ENCODE results near the gene TSC2. TPM values are rescaled to one million over a fixed set of nuclear protein-coding genes. Genes with fewer than 3 reads are reported as not detected.
"Not testable (repeated sequence)": the region's sequence is repeated elsewhere in the genome, so short reads cannot be mapped to it uniquely, and the experiment has no call there.

Gene TSC2
- polyA plus RNA-seq, 4 donors, result 104 to 188 (median 148) TPM

DNA sequence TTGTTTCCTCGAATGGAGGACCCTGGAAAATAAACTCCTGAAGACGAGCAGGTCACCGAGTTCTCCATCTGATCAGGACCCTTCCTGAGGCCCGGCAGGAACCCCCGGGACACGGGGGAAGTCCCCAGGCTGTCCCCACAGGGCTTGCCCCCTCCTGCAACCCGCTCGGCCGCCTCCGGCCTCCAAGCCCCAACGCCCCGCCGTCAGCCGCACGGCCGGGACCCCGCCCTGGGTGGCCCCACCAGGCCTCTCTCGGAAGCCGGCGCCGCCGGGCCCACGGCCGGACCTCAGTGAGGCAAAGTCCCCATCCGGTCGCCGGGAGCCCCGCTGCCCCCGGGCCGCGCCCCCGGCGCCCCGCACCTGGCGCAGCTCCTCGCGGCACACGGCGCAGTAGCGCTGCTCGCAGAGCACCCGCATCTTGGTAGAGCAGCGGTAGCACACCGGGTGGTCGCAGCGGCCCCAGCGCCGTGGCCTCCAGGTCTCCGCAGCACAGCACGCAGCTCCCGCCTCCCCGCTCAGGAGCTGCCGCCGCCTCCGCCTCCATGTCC, 38.5 kb upstream of the TSC2 start:
- DNase-seq (ENCODE audit: low read depth in 4 of 4, low spot score in 2 of 4), result no peak

DNA sequence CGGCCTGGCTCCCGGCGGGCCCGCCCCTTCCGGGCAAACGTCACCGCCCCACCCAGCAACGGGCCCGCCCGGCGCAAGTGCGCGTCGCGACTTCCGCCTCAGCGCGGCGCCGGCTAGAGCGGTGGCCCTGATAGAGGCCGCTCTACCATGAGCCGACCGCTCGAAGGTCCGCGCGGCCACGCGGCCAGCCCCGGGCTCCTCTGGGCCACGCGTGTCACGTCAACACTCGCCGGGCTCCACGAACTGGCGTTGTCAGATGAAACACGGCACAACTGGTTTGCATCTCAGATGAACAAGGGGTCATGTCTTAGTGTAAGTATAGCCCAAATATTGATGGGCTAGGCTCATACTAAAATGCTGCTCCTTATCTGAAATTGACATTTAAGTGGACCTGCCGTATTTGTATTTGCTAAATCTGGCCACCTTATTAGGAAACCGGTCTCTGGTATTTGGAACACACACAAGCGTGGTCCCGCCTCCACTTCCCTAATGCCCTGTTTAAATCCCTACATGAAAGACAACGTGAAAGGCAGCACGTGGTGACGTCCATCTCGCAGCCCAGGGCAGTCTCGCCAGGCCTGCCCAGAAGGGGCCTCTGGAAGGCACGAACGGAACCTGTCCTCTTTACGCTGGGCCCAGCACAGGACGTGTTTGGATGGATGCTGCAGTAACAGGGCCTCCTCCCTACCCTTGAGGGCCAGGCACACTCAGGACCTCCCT, 37.8 kb upstream of the TSC2 start, which contains the start of gene ZNF598:
ZNF598 (minus strand) TSS at position 31 of the 720 bp plus-strand sequence.
- DNase-seq (ENCODE audit: low read depth in 4 of 4, low spot score in 2 of 4), result peak in 2 of 4 donors; percentile 68 to 82

- DNase-seq (ENCODE audit: low read depth in 4 of 4, low spot score in 2 of 4), result not testable (repeated sequence)
These were observed 36.1 kb upstream of the TSC2 start for GRCh38 chr16:2011726-2012125.

- DNase-seq (ENCODE audit: low read depth in 4 of 4, low spot score in 2 of 4), result no peak
These were observed 34.3 kb upstream of the TSC2 start for GRCh38 chr16:2013527-2013926.

DNA sequence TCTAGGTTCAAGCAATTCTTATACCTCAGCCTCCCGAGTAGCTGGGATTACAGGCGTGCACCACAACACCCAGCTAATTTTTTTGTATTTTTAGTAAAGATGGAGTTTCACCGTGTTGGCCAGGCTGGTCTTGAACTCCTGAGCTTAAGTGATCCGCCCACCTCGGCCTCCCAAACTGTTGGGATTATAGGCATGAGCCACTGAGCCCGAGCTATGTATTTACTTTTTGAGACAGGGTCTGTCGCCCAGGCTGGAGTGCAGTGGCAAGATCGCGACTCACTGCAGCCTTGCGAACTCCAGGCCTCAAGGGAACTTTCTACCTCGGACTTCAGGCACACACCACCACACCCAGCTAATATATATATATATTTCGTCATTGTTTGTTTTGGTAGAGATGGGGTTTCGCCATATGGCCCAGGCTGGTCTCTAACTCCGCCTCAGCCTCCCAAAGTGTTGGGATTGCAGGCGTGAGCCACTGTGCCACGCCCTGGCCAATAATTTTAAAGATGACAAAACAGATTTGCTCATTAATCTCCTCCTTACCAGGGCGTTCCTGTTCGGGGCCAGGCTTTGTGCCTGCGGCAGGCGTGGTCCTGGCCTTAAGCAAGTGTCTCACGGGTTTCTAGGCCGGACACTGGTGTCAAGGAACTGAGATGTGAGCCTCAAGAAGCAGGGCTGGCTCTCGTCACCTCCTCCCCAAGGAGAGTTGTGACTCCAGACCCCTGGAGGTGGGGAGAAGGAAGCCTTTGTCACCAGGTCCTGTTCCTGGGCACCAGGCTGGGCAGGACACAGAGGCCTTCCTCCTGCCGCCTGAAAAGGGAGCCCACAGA, 32.5 kb upstream of the TSC2 start:
- DNase-seq (ENCODE audit: low read depth in 4 of 4, low spot score in 2 of 4), result no peak

DNA sequence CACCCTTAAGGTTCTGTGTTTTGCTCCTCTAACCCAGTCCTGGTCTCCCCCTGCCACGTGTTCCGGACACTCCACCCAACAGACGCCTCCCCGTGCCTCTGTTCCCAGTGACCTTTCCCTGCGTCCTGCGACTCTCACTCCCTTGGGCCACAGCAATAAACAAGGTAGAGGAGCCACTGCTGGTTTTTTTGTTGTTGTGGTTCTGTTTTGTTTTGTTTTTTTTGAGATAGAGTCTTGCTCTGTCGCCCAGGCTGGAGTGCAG, 31.9 kb upstream of the TSC2 start:
- no peak for DNase-seq (ENCODE audit: low read depth in 4 of 4, low spot score in 2 of 4)

GRCh38 chr16:2016407-2016922, 31.3 kb upstream of the TSC2 start:
- no peak for DNase-seq (ENCODE audit: low read depth in 4 of 4, low spot score in 2 of 4)

DNA sequence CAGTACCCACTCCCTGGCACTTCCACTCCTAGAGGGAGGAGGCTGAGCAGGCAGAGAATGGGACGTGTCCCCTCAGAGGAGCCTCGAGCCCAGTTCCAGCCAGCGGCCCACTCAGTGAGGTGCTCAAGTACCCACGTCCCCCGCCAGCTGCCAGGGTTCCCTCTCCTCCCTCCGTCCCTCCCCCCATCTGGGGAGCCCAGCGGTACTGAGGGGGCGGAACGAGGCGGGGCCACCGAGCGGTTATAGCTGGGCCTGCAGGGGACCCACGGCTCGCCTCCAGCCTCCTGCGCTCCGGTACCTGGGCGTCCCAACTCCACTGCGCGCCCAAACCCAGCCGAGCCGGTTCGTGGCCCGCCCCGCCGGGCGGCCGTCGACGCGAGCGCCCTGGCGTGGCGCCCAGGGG, 28.3 kb upstream of the TSC2 start, which contains the start of gene NPW:
NPW (plus strand) TSS at position 268 of the 403 bp plus-strand sequence.
- DNase-seq (ENCODE audit: low read depth in 4 of 4, low spot score in 2 of 4), result no peak

GRCh38 chr16:2019921-2020831, 27.6 kb upstream of the TSC2 start:
- no peak for DNase-seq (ENCODE audit: low read depth in 4 of 4, low spot score in 2 of 4)

DNA sequence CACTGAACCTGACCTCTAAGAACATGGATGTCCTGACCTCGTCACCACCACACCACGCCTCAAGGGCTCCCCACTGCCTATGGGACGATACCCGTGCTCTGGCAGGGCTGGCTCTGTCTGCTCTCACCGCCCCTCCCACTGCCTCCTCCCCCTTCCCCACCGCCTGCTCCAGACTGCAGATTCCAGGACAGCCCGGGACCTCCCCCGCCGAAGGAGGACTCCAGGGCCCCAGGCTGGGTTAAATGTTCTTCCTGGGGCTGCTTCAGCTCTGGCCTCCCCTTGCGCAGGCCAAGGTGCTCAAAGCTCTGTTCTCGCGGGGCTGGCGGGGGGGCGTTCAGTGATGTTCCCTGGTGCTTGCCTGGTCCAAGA, 25.1 kb upstream of the TSC2 start:
- DNase-seq (ENCODE audit: low read depth in 4 of 4, low spot score in 2 of 4), result no peak

DNA sequence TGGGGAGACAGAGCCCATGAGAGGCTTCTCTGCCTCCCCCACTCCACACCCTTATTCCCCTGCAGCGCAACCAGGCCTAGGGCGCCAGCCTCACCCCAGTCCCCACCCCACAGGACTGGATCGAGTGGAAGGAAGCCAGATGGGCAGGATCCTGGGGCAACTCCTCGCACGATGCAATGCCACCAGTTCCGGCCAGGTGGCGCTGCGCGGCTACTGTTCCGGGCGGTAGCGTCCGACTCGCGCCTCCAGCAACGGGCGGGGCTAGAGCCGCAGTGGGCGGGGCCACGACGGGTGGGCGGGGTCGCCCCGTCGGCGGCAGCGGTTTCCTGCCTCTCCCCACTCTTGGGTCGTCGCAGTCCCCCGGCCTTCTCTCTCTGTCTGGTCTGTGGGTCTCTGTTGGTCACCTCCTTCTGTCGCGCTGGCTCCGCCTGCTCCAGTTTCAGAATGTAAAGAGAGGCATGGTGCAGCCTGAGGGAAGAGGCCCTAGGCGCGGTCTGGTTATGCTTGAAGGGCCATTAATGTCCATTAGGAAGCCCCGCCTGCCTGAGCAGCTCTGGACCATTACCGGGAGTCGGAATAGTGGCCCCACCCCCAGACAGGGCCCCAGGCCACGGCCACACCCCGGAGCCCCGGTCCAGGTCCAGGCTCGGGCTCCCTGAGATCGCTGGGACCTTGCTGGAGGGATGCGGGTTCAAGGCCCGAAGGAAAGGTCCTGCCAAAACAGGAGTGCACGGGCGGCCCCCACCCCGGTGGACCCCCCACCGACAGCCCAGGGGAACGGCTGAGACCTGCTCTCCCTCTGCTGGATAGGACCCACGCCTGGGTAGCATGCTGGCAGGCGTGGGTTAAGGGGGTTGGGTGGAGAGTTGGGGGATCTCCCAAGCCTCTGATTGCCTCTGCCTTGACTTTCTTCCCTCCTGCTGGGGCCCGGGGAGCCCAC, 24.4 kb upstream of the TSC2 start:
- peak in 1 of 4 donors; percentile 86 for DNase-seq (ENCODE audit: low read depth in 4 of 4, low spot score in 2 of 4)

- no peak for DNase-seq (ENCODE audit: low read depth in 4 of 4, low spot score in 2 of 4)
These were observed 23.8 kb upstream of the TSC2 start for GRCh38 chr16:2024032-2024420.

DNA sequence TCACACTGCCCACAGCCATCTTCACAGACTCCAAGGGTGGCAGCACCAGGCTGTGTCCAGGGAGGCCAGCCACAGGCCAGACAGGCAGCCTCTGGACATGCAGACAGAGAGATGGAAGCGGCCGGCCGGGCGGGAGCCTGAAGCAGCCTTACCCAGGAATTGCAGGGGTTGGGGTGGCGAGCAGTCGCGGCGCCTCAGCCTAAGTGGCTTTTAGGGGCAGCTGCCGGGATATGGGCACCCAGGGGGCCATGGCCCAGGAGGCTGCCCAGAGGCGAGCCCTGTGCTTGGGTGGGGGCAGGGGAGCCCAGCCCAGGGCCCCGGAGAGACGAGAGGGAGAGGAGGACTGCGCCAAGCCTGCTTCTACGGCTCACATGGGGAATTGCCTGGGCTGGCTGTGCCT, 22.5 kb upstream of the TSC2 start:
- DNase-seq (ENCODE audit: low read depth in 4 of 4, low spot score in 2 of 4), result no peak

DNA sequence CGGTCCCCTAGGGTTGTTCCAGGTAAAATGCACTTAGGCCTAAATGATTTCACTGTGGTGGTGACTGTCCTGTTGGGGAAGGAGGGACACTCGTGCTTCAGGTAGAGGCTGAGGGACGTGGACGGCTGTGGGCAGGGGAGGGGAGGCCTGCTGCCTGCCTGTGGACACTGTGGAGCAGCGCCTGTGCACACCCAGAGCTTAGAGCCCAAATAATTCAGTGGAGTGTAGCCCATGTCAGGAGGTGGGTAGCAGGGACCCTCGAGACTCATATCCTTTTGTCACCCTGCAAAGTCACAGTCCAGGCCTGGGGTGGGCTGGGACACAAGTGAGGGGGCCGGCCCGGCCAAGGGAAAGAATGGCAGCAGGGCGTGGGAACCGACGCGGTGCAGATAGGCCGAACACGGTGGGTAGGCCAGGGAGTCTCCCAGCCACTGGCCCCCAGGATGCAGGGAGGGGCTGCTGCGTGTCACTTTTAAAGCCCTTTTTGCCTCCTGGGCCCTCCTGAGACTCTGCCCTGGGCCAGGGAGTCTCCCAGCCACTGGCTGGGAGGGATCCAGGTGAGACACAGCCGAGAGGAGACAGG, 21.8 kb upstream of the TSC2 start:
- no peak for DNase-seq (ENCODE audit: low read depth in 4 of 4, low spot score in 2 of 4)

GRCh38 chr16:2026461-2027023, 21.2 kb upstream of the TSC2 start, which contains the start of gene NHERF2:
NHERF2 (plus strand) TSS chr16:2026902; CDS start chr16:2027006, 104 bp downstream.
- DNase-seq (ENCODE audit: low read depth in 4 of 4, low spot score in 2 of 4), result no peak

- DNase-seq (ENCODE audit: low read depth in 4 of 4, low spot score in 2 of 4), result no peak
These were observed 20.5 kb upstream of the TSC2 start for GRCh38 chr16:2027024-2028010.

- no peak for DNase-seq (ENCODE audit: low read depth in 4 of 4, low spot score in 2 of 4)
These were observed 19.6 kb upstream of the TSC2 start for GRCh38 chr16:2028146-2028545.
